H7 (cell line): ENCODE data around the gene ZNF714. TPM values are rescaled to one million over a fixed set of nuclear protein-coding genes. Genes with fewer than 3 reads are reported as not detected.
A peak's percentile ranks its signal among the peaks of the same experiment; 100 is the strongest.
"Not testable (repeated sequence)": the region's sequence is repeated elsewhere in the genome, so short reads cannot be mapped to it uniquely, and the experiment has no call there.

Experiments used
- DNase-seq: peaks from one replicate; pipeline ENCODE4 v3.0.0; 2012
- H3K27me3 ChIP-seq: 2 replicates; pipeline ENCODE4 v1.6.0; 2011; ENCODE audit warnings: mild to moderate bottlenecking, low read length; ENCODE audit not compliant: control insufficient read depth, insufficient read depth
- H3K36me3 ChIP-seq: replicated peaks from 2 replicates; pipeline ENCODE4 v1.5.1; 2011; ENCODE audit warnings: low read length; ENCODE audit not compliant: control insufficient read depth, insufficient read depth
- H3K4me3 ChIP-seq: 2 replicates; pipeline ENCODE4 v1.5.1; 2011; ENCODE audit warnings: low read depth, mild to moderate bottlenecking, control low read depth, low read length, moderate library complexity; ENCODE audit not compliant: insufficient read depth
- total RNA-seq: library from RNA; depleted of rRNA; stranded (reverse); fragments of >200 nt; shearing (Covaris generic); gene quantifications from 2 replicates; pipeline ENCODE4 v1.2.3, GENCODE V29; 2014

Gene ZNF714
- total RNA-seq, 1 experiment from 2014 or later: 82.7 TPM

DNA sequence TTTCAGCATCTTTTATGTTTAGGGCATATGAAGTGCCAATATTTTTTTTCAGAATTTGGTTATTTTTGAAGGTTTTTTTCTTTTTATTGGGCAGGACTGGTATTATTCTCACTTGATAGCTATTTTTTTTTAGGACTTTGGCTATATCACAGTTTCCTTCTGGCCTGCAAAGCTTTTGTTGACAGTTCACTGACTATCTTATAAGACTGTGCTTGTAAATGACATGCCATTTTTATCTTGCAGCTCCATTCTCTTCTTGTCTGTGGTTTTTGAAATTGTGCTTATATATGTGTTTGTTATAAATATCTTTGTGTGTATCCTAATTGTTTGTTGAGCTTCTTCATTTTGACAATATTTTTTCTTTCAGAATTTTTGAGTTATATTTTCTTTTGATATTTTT lies 33.4 kb downstream of the ZNF714 start:
- Histone ChIP-seq H3K36me3 (peaks cover 8% of the 10 kb centered on the region), H3K27me3 (no peaks in the 10 kb centered on the region), H3K4me3 (no peak overlapping the region)
- DNase-seq: no peak

DNA sequence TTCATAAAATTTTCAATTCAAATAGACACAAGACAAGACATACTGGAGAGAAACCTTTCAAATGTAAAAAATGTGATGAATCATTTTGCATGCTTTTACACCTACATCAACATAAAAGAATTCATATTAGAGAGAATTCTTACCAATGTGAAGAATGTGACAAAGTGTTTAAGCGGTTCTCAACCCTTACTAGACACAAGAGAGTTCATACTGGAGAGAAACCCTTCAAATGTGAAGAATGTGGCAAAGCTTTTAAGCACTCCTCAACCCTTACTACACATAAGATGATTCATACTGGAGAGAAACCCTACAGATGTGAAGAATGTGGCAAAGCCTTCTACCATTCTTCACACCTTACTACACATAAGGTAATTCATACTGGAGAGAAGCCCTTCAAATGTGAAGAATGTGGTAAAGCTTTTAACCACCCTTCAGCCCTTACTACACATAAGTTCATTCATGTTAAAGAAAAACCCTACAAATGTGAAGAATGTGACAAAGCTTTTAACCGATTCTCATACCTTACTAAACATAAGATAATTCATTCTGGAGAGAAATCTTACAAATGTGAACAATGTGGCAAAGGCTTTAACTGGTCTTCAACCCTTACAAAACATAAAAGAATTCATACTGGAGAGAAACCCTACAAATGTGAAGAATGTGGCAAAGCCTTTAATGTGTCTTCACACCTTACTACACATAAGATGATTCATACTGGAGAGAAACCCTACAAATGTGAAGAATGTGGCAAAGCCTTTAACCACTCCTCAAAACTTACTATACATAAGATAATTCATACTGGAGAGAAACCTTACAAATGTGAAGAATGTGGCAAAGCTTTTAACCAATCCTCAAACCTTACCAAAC lies 35.3 kb downstream of the ZNF714 start:
- DNase-seq: no peak
- no peaks in the 10 kb centered on the region for H3K27me3 ChIP-seq
- peaks cover 8% of the 10 kb centered on the region for H3K36me3 ChIP-seq
- H3K4me3 ChIP-seq: no peak overlapping the region

DNA sequence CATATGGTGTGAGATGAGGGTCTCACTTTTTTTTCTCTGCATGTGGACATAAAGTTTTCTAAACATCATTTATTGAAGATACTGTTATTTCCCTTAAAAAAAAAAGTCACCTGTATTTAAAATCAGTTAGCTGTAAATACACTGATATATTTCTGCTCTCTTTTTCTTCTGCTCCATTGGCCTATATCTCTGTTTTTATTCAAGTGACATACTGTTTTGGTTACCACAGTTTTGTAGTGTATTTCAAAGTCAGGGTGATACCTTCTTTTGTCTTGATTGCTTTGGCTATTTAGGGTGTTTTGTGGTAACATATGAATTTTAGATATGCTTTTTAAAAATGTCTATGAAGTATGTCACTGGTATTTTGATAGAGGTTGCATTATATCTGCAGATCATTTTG lies 44.1 kb downstream of the ZNF714 start:
- Histone ChIP-seq H3K36me3 (no peaks in the 10 kb centered on the region), H3K27me3 (no peaks in the 10 kb centered on the region), H3K4me3 (no peak overlapping the region)
- no peak for DNase-seq

DNA sequence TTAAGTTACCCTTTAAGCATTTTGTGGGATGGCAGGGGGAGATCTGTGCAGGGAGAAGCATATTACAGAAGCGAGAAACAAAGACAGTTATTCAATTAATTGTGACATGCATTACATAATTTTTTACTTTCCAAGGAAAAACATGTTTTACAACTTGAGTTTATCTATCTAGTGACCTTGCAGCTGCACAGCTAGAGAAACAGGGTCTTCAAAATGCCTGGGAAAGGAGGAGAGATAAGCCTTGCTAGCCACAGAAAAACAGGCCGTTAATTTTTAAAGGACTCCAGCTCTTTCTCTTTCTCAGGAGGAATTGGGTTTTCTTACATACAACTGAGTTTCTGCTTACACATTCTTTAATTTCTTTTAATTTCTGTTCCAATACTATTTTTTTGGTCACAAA lies 45.0 kb downstream of the ZNF714 start:
- Histone ChIP-seq H3K36me3 (no peaks in the 10 kb centered on the region), H3K27me3 (no peaks in the 10 kb centered on the region), H3K4me3 (no peak overlapping the region)
- DNase-seq: no peak

DNA sequence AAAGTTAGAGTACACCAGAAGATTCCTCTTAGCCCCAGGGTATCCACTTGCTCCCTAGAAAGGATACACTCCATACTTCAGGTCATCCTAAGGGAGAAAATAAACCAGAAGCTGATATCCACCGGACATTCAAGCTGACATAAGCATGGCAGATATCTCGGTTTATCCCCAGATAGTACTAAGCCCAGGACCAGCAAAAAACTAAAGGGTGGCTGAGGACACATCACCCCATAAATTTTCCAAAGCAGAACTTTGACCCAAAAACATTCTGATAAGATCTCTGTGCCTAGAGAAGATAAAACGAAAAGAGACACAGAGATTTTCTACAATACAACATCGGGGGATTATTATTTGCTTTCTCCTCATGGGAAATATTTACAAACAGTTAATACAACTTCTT lies 45.9 kb downstream of the ZNF714 start:
- H3K27me3 ChIP-seq: no peaks in the 10 kb centered on the region
- no peak for DNase-seq
- no peak overlapping the region for H3K4me3 ChIP-seq
- no peaks in the 10 kb centered on the region for H3K36me3 ChIP-seq

DNA sequence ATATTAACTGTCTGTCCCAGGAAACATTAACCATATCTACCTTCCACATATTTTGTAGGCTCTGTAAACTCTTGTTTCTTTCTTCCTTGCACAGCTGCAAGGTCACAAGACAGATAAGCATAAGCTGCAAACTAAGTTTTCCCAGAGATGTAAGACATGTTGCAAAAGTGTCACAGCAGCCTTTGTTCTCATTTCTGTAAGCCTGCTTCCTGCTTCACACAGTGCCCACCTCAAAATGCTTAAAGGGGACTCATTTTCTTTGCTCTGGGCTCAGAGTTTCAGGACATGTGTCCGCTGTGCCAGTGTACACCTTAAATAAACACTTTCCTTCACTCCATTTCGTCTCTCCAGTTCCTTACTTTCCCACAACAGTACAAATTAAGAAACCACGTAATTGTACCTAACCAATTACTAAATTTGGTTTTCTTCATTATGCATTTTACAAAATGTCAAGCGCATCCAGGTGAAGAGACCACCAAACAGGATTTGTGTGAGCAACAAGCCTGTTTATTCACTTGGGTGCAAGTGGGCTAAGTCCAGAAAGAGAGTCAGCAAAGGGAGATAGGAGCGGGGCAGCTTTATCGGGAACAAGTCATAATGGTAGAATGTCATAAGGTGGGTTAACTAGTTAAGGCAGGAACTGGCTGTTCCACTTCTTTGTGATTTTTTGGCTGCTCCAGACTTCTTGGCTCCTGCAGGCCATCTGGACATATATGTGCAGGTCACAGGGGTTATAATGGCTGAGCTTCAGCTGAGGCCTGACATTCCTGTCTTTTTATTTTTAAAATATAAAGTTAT lies 47.1 kb downstream of the ZNF714 start:
- no peaks in the 10 kb centered on the region for H3K27me3 ChIP-seq
- no peaks in the 10 kb centered on the region for H3K36me3 ChIP-seq
- DNase-seq: no peak
- H3K4me3 ChIP-seq: no peak overlapping the region

DNA sequence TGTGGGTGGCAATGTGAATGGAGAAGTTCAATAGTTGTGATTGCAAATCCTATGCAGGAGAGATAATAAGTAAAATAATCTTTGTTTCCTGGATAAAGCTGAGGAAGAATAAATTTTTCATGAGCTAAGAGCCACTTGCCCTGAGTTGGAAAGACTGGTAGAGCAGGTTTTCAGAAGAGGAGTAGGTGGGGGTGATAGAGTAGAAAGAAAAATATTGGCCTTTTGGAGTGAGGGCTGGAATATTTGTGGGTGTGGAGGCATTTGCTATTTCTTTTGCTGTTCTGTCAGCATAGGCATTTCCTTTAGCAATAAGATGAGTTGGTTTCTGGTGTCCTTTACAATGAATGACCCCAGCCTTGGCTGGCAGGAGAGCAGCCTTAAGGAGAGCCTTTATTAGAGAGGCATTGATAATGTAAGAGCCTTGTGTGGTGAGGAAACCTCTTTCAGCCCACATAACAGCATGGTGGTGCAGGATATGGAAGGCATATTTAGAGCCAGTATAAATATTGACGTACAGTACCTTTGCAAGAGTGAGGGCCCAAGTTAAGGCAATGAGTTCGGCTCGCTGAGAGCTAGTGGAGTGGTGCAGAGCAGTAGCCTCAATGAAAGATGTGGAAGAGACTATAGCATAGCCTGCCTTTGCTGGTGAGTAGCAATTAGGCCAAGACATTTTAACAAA lies 48.2 kb downstream of the ZNF714 start:
- Histone ChIP-seq H3K4me3 (no peak overlapping the region), H3K36me3 (no peaks in the 10 kb centered on the region), H3K27me3 (no peaks in the 10 kb centered on the region)
- no peak for DNase-seq

DNA sequence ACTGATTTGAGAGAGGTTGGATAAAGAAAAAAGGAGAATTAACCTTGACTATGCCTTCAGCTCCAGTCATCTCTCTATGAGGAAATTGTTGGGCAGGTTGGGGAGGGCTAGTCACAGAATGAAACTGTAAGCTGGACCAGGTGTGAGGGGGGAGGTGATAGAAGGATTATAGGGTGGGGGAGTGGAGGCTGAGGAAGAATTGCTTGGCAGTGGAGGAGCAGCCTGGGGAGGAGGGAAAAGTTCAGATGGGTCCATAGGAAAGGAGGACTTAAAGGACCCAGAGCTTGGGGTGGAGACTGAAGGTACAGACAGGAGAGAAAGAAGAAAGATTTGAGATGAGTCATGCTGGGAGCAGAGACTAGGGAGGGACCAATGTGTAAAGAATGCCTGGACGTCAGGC lies 51.6 kb downstream of the ZNF714 start:
- Histone ChIP-seq H3K36me3 (no peaks in the 10 kb centered on the region), H3K27me3 (no peaks in the 10 kb centered on the region), H3K4me3 (no peak overlapping the region)
- DNase-seq: no peak

DNA sequence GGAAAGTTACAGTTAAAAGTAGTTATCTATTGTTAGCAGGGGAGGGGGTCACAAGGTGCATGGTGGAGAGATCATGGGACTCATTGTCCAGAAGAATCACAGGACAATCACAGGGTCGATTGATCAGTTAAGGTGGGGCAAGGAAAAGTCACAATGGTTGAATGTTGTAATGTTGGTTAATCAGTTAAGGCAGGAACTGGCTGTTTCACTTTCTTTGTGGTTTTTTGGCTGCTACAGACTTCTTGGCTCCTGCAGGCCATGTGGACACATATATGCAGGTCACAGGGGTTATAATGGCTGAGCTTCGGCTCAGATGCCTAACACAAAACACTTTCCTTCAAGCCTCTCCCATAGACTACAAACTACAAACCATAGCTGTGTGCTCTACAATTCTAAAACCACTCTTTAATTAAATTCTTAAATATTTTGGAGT lies 52.9 kb downstream of the ZNF714 start:
- Histone ChIP-seq H3K4me3 (no peak overlapping the region), H3K36me3 (no peaks in the 10 kb centered on the region), H3K27me3 (no peaks in the 10 kb centered on the region)
- no peak for DNase-seq

DNA sequence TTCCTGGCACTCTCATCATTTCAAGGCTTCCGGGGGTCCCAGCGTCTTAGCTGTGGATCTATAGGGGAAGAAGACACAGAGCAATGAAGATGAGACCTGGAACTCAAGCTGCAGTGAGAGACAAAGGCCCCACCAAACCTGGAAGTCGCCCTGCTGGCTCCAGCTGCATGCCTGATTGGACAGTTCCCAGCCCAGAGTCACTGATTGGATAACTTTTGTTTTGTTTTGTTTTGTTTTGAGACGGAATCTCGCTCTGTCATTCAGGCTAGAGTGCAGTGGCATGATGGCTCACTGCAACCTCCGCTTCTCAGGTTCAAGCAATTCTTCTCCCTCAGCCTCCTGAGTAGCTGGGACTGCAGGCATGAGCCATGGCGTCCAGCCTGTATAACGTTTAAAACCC lies 53.4 kb downstream of the ZNF714 start:
- H3K4me3 ChIP-seq: no peak overlapping the region
- no peak for DNase-seq
- H3K36me3 ChIP-seq: no peaks in the 10 kb centered on the region
- no peaks in the 10 kb centered on the region for H3K27me3 ChIP-seq

DNA sequence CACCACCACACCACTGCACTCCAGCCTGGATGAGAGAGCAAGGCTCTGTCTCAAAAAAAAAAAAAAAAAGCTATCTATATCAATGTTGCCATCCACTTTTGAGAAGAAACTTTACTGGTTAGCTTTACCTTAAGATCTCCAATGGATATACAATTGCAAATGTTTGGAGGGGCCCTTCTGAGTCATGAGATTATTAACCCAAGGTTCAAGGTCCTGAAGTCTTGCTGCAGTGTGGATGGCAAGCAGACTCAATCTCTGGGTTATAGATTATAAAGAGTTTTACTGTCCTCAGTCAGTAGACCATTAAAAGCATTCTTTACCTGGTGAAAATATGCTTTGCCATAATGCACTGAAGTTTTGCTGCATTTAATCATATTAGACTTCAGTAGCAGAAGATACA lies 56.1 kb downstream of the ZNF714 start:
- Histone ChIP-seq H3K4me3 (no peak overlapping the region), H3K27me3 (no peaks in the 10 kb centered on the region), H3K36me3 (no peaks in the 10 kb centered on the region)
- no peak for DNase-seq

DNA sequence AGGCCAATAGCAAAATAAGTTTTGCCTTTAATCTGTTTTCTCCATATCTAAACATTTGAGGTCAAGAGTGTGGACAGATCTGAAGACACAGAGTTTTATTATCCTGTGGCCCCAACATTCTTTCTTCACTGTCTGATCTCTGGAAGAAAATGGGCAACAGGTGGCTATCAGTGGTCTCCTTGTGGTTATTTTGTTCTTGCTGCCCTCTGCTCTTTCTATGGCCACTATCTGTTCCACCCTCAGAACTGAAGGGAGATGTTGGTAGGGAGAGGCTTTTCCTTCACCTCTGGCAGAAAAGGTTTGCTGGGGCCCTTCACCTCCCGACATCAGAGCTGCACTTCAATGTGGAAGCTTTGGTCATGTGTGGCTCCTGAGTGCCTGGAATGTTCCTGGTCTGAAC lies 59.0 kb downstream of the ZNF714 start:
- H3K27me3 ChIP-seq, H3K4me3 ChIP-seq, H3K36me3 ChIP-seq, DNase-seq: not testable (repeated sequence)

DNA sequence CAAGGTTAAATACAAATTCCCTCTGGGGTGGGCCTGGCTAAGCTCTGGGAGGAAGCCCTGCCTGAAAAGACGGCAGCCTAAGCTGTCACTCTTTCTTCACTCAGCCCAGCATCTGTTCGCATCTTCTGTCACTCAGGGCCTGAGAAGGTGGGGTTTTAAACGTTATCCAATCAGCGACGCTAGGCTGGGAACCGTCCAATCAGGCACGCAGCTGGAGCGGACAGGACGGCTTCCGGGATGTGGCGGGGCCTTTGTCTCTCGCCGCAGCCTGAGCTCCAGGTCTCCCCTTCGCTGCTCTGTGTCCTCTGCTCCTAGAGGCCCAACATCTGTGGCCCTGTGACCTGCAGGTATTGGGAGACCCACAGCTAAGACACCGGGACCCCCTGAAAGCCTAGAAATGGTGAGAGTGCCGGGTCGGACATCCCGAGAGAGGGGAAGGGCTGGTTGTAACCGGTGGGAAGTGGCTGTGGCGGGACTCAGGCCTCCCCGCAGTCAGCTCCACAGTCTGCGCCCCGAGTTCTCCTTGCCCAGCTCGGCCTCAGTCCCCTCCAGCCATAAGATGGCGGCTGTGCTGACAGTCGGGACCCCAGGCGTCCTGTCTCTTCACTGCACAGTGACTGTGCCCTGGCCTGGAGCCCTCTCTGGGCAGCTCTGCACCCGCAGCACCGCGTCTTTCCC lies 59.9 kb downstream of the ZNF714 start, which contains the start of gene ZNF431:
TSS of gene ZNF431 (plus strand) at position 254 of the 678 bp plus-strand sequence. CDS start at position 398, 144 bp downstream.
- peak within 1 kb of the TSS; percentile 79 for H3K4me3 ChIP-seq
- H3K36me3 ChIP-seq: peaks cover 8% of the 10 kb centered on the region
- DNase-seq: peak; percentile 73
- no peaks in the 10 kb centered on the region for H3K27me3 ChIP-seq

DNA sequence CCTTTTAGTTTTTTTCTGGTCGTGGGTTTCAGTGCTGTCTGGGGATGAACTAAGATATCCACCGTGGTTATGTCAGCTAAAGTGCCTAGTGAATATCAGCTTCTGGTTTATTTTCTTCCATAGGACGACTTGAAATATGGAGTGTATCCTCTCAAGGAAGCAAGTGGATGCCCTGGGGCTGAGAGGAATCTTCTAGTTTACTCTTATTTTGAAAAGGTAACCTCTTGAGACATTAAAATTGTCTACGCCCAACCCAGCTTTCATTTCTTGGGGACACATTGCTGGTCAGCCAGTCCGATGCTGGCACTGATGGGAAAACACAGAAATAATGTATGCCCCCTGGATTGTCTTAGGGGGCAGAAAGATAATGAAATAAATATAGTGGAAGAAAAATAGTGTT lies 61.4 kb downstream of the ZNF714 start:
- Histone ChIP-seq H3K36me3 (peaks cover 13% of the 10 kb centered on the region), H3K4me3 (no peak overlapping the region)

More for the DNA sequence above, 61.4 kb downstream of the ZNF714 start:
- DNase-seq: no peak
- no peaks in the 10 kb centered on the region for H3K27me3 ChIP-seq
